SK-N-SH treated with all-trans-retinoic acid at 6 μM for 48 hours (cell line): ENCODE results near the gene ABHD10.
A peak's percentile ranks its signal among the peaks of the same experiment; 100 is the strongest.

Experiments used
- ATAC-seq: fragments of 200-7000 bp; cut with Tn5 transposase; 3 replicates; pipeline ENCODE4 v1.9.1; 2020; ENCODE audit warnings: mild to moderate bottlenecking, moderate library complexity
- BACH2 ChIP-seq: fragments of 250-450 bp; sonication (Bioruptor Pico); IDR thresholded peaks from 2 replicates; pipeline ENCODE4 v1.9.0; 2021; ENCODE audit warnings: mild to moderate bottlenecking, borderline replicate concordance
- CREB5 ChIP-seq: fragments of 250-450 bp; sonication (Bioruptor Pico); IDR thresholded peaks from 2 replicates; pipeline ENCODE4 v1.5.1; 2020; ENCODE audit warnings: low read depth, mild to moderate bottlenecking, moderate library complexity
- CSDC2 ChIP-seq: fragments of 250-450 bp; sonication (Bioruptor Pico); IDR thresholded peaks from 2 replicates; pipeline ENCODE4 v1.5.0; 2020; ENCODE audit warnings: mild to moderate bottlenecking, moderate library complexity
- CSRNP3 ChIP-seq: fragments of 250-450 bp; sonication (Bioruptor Pico); IDR thresholded peaks from 2 replicates; pipeline ENCODE4 v1.5.1; 2021; ENCODE audit warnings: mild to moderate bottlenecking, moderate library complexity
- ESRRG ChIP-seq: fragments of 250-450 bp; sonication (Bioruptor Pico); IDR thresholded peaks from 2 replicates; pipeline ENCODE4 v1.6.1; 2021; ENCODE audit warnings: mild to moderate bottlenecking
- GLIS3 ChIP-seq: fragments of 250-450 bp; sonication (Bioruptor Pico); IDR thresholded peaks from 2 replicates; pipeline ENCODE4 v1.5.0; 2020; ENCODE audit warnings: mild to moderate bottlenecking, moderate library complexity
- ISL1 ChIP-seq: fragments of 250-450 bp; sonication (Bioruptor Pico); IDR thresholded peaks from 2 replicates; pipeline ENCODE4 v2.1.2; 2022; ENCODE audit warnings: mild to moderate bottlenecking, moderate library complexity
- OSR1 ChIP-seq: fragments of 250-450 bp; sonication (Bioruptor Pico); IDR thresholded peaks from 2 replicates; pipeline ENCODE4 v1.8.0; 2022; ENCODE audit warnings: moderate library complexity, mild to moderate bottlenecking, inconsistent platforms
- PATZ1 ChIP-seq: fragments of 250-450 bp; sonication (Bioruptor Pico); IDR thresholded peaks from 2 replicates; pipeline ENCODE4 v1.8.0; 2020; ENCODE audit warnings: mild to moderate bottlenecking, moderate library complexity, borderline replicate concordance
- POU6F1 ChIP-seq: fragments of 250-450 bp; sonication (Bioruptor Pico); IDR thresholded peaks from 2 replicates; pipeline ENCODE4 v1.8.0; 2021; ENCODE audit warnings: low read depth, mild to moderate bottlenecking, moderate library complexity, borderline replicate concordance
- PPARA ChIP-seq: fragments of 250-450 bp; sonication (Bioruptor Pico); IDR thresholded peaks from 2 replicates; pipeline ENCODE4 v1.5.0; 2020; ENCODE audit warnings: mild to moderate bottlenecking, borderline replicate concordance
- RARB ChIP-seq: fragments of 250-450 bp; sonication (Bioruptor Pico); IDR thresholded peaks from 2 replicates; pipeline ENCODE4 v1.8.0; 2021; ENCODE audit warnings: mild to moderate bottlenecking, moderate library complexity
- SNAI2 ChIP-seq: fragments of 250-450 bp; sonication (Bioruptor Pico); IDR thresholded peaks from 2 replicates; pipeline ENCODE4 v1.5.0; 2020; ENCODE audit warnings: mild to moderate bottlenecking, moderate library complexity
- TCF4 ChIP-seq: fragments of 250-450 bp; sonication (Bioruptor Pico); IDR thresholded peaks from 2 replicates; pipeline ENCODE4 v1.8.0; 2021; ENCODE audit warnings: mild to moderate bottlenecking, moderate library complexity, borderline replicate concordance
- TOX ChIP-seq: fragments of 250-450 bp; sonication (Bioruptor Pico); IDR thresholded peaks from 2 replicates; pipeline ENCODE4 v1.8.0; 2021; ENCODE audit warnings: mild to moderate bottlenecking, moderate library complexity, borderline replicate concordance
- TSHZ2 ChIP-seq: fragments of 250-450 bp; sonication (Bioruptor Pico); IDR thresholded peaks from 2 replicates; pipeline ENCODE4 v1.5.0; 2020; ENCODE audit warnings: mild to moderate bottlenecking, moderate library complexity
- ZC3H10 ChIP-seq: fragments of 250-450 bp; sonication (Bioruptor Pico); IDR thresholded peaks from 2 replicates; pipeline ENCODE4 v1.5.1; 2021; ENCODE audit warnings: mild to moderate bottlenecking, moderate library complexity
- ZFP3 ChIP-seq: fragments of 250-450 bp; sonication (Bioruptor Pico); IDR thresholded peaks from 2 replicates; pipeline ENCODE4 v1.5.0; 2020; ENCODE audit warnings: mild to moderate bottlenecking, moderate library complexity
- ZFP30 ChIP-seq: fragments of 450-650 bp; formaldehyde crosslinking; IDR thresholded peaks from 2 replicates; pipeline ENCODE4 v1.5.0; 2022; ENCODE audit warnings: mild to moderate bottlenecking, moderate library complexity
- ZNF565 ChIP-seq: fragments of 450-650 bp; formaldehyde crosslinking; conservative IDR thresholded peaks from 2 replicates; pipeline ENCODE4 v1.5.0; 2020; ENCODE audit warnings: low read depth, mild to moderate bottlenecking, moderate library complexity
- ZNF70 ChIP-seq: fragments of 450-650 bp; formaldehyde crosslinking; IDR thresholded peaks from 2 replicates; pipeline ENCODE4 v1.5.0; 2020; ENCODE audit warnings: mild to moderate bottlenecking, moderate library complexity
- ZNF8 ChIP-seq: fragments of 450-650 bp; formaldehyde crosslinking; IDR thresholded peaks from 2 replicates; pipeline ENCODE4 v1.5.0; 2020; ENCODE audit warnings: mild to moderate bottlenecking, moderate library complexity

ABHD10 gene

GRCh38 chr3:111965484-111965883 is 13.3 kb upstream of the ABHD10 start:
- no peak for TF ChIP-seq POU6F1 (CRISPR knock-in tag)
- no peak for TF ChIP-seq CSRNP3 (CRISPR knock-in tag)
- no peak for TF ChIP-seq ZNF8 (CRISPR knock-in tag)
- TF ChIP-seq ESRRG (CRISPR knock-in tag) = no peak
- no peak for TF ChIP-seq ZNF70
- no peak for TF ChIP-seq ISL1 (CRISPR knock-in tag)
- TF ChIP-seq TSHZ2 (CRISPR knock-in tag) = no peak
- no peak for TF ChIP-seq ZFP3 (CRISPR knock-in tag)
- no peak for TF ChIP-seq CREB5 (CRISPR knock-in tag)
- TF ChIP-seq RARB (CRISPR knock-in tag) = no peak
- TF ChIP-seq CSDC2 = no peak
- no peak for TF ChIP-seq BACH2
- TF ChIP-seq GLIS3 (CRISPR knock-in tag) = no peak
- TF ChIP-seq OSR1 (CRISPR knock-in tag) = no peak
- no peak for TF ChIP-seq ZNF565
- no peak for TF ChIP-seq TOX (CRISPR knock-in tag)
- TF ChIP-seq PATZ1 (CRISPR knock-in tag) = no peak
- TF ChIP-seq ZFP30 = no peak
- TF ChIP-seq TCF4 (CRISPR knock-in tag) = no peak

GRCh38 chr3:111967068-111967467 is 11.8 kb upstream of the ABHD10 start:
- peak; percentile 18; the same call in 1 of the 3 replicates for ATAC-seq
- TF ChIP-seq RARB (CRISPR knock-in tag) = no peak

More at GRCh38 chr3:111965484-111965883, 13.3 kb upstream of the ABHD10 start:
- no peak for ATAC-seq

- TF ChIP-seq ESRRG (CRISPR knock-in tag) (no peak), OSR1 (CRISPR knock-in tag) (no peak), PATZ1 (CRISPR knock-in tag) (no peak), SNAI2 (CRISPR knock-in tag) (no peak), PPARA (no peak), TCF4 (CRISPR knock-in tag) (no peak), CSDC2 (no peak), ISL1 (CRISPR knock-in tag) (no peak), GLIS3 (CRISPR knock-in tag) (no peak), TSHZ2 (CRISPR knock-in tag) (no peak), BACH2 (no peak), CREB5 (CRISPR knock-in tag) (no peak), ZC3H10 (CRISPR knock-in tag) (no peak), ZNF565 (no peak)
- peak; percentile 94 for ATAC-seq
Measured at GRCh38 chr3:111967651-111968274, 11.1 kb upstream of the ABHD10 start.
